ENCODE data around the gene SHISAL2A. TPM values are rescaled to one million over a fixed set of nuclear protein-coding genes. Genes with fewer than 3 reads are reported as not detected.

Gene SHISAL2A
- total and polyA plus RNA-seq, 2 of the 13 experiments (the other 11 are each of a cell fraction or from before 2014, with no cell fraction given) = not detected

DNA sequence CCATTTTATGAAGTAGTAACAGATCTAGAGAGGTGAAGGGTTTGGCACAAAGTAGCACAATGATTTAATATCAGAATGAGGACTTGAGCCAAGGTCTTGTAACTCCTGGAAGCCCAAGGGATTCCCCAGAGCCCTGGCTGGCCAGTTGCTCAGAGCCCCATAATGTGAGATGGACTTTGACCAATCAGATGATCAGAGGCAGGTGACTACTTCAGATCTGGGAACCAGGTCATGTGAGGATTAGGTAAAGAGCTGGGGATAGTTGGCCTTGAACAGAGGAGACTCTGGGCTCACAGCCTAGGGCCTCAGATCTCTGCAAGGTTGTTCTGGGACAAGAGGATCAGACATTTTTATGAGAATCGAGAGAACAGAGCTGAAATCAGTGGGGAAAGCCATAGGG lies 18.9 kb downstream of the SHISAL2A start (continued):
- TF ChIP-seq, protein P1, sequence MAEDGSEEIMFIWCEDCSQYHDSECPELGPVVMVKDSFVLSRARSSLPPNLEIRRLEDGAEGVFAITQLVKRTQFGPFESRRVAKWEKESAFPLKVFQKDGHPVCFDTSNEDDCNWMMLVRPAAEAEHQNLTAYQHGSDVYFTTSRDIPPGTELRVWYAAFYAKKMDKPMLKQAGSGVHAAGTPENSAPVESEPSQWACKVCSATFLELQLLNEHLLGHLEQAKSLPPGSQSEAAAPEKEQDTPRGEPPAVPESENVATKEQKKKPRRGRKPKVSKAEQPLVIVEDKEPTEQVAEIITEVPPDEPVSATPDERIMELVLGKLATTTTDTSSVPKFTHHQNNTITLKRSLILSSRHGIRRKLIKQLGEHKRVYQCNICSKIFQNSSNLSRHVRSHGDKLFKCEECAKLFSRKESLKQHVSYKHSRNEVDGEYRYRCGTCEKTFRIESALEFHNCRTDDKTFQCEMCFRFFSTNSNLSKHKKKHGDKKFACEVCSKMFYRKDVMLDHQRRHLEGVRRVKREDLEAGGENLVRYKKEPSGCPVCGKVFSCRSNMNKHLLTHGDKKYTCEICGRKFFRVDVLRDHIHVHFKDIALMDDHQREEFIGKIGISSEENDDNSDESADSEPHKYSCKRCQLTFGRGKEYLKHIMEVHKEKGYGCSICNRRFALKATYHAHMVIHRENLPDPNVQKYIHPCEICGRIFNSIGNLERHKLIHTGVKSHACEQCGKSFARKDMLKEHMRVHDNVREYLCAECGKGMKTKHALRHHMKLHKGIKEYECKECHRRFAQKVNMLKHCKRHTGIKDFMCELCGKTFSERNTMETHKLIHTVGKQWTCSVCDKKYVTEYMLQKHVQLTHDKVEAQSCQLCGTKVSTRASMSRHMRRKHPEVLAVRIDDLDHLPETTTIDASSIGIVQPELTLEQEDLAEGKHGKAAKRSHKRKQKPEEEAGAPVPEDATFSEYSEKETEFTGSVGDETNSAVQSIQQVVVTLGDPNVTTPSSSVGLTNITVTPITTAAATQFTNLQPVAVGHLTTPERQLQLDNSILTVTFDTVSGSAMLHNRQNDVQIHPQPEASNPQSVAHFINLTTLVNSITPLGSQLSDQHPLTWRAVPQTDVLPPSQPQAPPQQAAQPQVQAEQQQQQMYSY (CRISPR knock-in tag; IDR thresholded peaks at IDR 0.05) = no peak
- no peak for TF ChIP-seq KAT2B (IDR thresholded peaks at IDR 0.05; ENCODE audit: borderline replicate concordance, low read depth, low read length)
- TF ChIP-seq PRMT3 (CRISPR knock-in tag; IDR thresholded peaks at IDR 0.05; ENCODE audit: borderline replicate concordance, low read depth) = no peak
- no peak for TF ChIP-seq ZNF570 (CRISPR knock-in tag; IDR thresholded peaks at IDR 0.05; ENCODE audit: borderline replicate concordance)
- TF ChIP-seq, protein P2, sequence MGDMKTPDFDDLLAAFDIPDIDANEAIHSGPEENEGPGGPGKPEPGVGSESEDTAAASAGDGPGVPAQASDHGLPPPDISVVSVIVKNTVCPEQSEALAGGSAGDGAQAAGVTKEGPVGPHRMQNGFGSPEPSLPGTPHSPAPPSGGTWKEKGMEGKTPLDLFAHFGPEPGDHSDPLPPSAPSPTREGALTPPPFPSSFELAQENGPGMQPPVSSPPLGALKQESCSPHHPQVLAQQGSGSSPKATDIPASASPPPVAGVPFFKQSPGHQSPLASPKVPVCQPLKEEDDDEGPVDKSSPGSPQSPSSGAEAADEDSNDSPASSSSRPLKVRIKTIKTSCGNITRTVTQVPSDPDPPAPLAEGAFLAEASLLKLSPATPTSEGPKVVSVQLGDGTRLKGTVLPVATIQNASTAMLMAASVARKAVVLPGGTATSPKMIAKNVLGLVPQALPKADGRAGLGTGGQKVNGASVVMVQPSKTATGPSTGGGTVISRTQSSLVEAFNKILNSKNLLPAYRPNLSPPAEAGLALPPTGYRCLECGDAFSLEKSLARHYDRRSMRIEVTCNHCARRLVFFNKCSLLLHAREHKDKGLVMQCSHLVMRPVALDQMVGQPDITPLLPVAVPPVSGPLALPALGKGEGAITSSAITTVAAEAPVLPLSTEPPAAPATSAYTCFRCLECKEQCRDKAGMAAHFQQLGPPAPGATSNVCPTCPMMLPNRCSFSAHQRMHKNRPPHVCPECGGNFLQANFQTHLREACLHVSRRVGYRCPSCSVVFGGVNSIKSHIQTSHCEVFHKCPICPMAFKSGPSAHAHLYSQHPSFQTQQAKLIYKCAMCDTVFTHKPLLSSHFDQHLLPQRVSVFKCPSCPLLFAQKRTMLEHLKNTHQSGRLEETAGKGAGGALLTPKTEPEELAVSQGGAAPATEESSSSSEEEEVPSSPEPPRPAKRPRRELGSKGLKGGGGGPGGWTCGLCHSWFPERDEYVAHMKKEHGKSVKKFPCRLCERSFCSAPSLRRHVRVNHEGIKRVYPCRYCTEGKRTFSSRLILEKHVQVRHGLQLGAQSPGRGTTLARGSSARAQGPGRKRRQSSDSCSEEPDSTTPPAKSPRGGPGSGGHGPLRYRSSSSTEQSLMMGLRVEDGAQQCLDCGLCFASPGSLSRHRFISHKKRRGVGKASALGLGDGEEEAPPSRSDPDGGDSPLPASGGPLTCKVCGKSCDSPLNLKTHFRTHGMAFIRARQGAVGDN (CRISPR knock-in tag; IDR thresholded peaks at IDR 0.05) = no peak
- TF ChIP-seq DPF2 (CRISPR knock-in tag; IDR thresholded peaks at IDR 0.05; ENCODE audit: borderline replicate concordance, low read depth) = no peak
- TF ChIP-seq RXRB (CRISPR knock-in tag; IDR thresholded peaks at IDR 0.05; ENCODE audit: borderline replicate concordance) = peak; percentile 82
- TF ChIP-seq, protein P3, sequence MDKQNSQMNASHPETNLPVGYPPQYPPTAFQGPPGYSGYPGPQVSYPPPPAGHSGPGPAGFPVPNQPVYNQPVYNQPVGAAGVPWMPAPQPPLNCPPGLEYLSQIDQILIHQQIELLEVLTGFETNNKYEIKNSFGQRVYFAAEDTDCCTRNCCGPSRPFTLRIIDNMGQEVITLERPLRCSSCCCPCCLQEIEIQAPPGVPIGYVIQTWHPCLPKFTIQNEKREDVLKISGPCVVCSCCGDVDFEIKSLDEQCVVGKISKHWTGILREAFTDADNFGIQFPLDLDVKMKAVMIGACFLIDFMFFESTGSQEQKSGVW (CRISPR knock-in tag; IDR thresholded peaks at IDR 0.05; ENCODE audit: borderline replicate concordance) = no peak
- TF ChIP-seq ZNF441 (CRISPR knock-in tag; IDR thresholded peaks at IDR 0.05; ENCODE audit: borderline replicate concordance) = no peak
- no peak for TF ChIP-seq MAF1 (CRISPR knock-in tag; IDR thresholded peaks at IDR 0.05; ENCODE audit: borderline replicate concordance)
- TF ChIP-seq ZNF274 (CRISPR knock-in tag; IDR thresholded peaks at IDR 0.05) = no peak
- TF ChIP-seq ZNF18 (CRISPR knock-in tag; IDR thresholded peaks at IDR 0.05; ENCODE audit: insufficient replicate concordance) = no peak
- no peak for TF ChIP-seq KMT2B (CRISPR knock-in tag; IDR thresholded peaks at IDR 0.05)
- TF ChIP-seq CREB1 (IDR thresholded peaks at IDR 0.05) = no peak
- peak; percentile 25; the same call in 1 of the 2 replicates for TF ChIP-seq CREB1 (CRISPR knock-in tag; IDR thresholded peaks at IDR 0.05)
- TF ChIP-seq TBX3 (IDR thresholded peaks at IDR 0.05; ENCODE audit: borderline replicate concordance) = no peak
- TF ChIP-seq TRIM24 (CRISPR knock-in tag; IDR thresholded peaks at IDR 0.05) = no peak
- TF ChIP-seq MEIS2 (CRISPR knock-in tag; IDR thresholded peaks at IDR 0.05) = no peak
- TF ChIP-seq, protein P4, sequence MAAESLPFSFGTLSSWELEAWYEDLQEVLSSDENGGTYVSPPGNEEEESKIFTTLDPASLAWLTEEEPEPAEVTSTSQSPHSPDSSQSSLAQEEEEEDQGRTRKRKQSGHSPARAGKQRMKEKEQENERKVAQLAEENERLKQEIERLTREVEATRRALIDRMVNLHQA (CRISPR knock-in tag; IDR thresholded peaks at IDR 0.05) = no peak

Measured in HepG2 (cell line).